ENCODE data around the gene VPS39. TPM values are rescaled to one million over a fixed set of nuclear protein-coding genes. Genes with fewer than 3 reads are reported as not detected.

VPS39 gene
- total and polyA plus RNA-seq, 9 of the 15 experiments (the other 6 are each of a cell fraction or from before 2014, with no cell fraction given): 3.2 to 37.3 (median 21.8) TPM

- Histone ChIP-seq H3K9me3 (replicated peaks; ENCODE audit: control insufficient read depth, insufficient read depth, low read depth, low read length) (no peaks in the 10 kb centered on the region), H4K20me1 (replicated peaks; ENCODE audit: control insufficient read depth, insufficient read depth, low read length) (no peaks in the 10 kb centered on the region), H3K9me1 (ENCODE audit: control insufficient read depth, insufficient read depth, low read length) (peaks cover 8% of the 10 kb centered on the region), H3K79me2 (ENCODE audit: control insufficient read depth, insufficient read depth, low read length) (no peaks in the 10 kb centered on the region), H3K36me3 (ENCODE audit: control insufficient read depth, insufficient read depth, low read length) (peaks cover 8% of the 10 kb centered on the region; the same call in 1 of the 3 replicates), H3K27me3 (ENCODE audit: control insufficient read depth in 2 of 2, insufficient read depth in 2 of 2, low read length in 2 of 2) (peaks cover 0 to 16% of the 10 kb centered on the region in 2 experiments; a peak in 3 of 5 replicates), H2AFZ (ENCODE audit: low read depth, low read length) (no peak overlapping the region), H3K9ac (ENCODE audit: insufficient read depth in 1 of 2, low read depth in 2 of 2, low read length in 2 of 2) (peak overlapping the region in 1 of 2 experiments; percentile 6; a peak in 1 of 4 replicates), H3K4me2 (ENCODE audit: insufficient read depth, low read length) (no peak overlapping the region), H3K4me1 (replicated peaks in 1 of 2; ENCODE audit: control insufficient read depth in 2 of 2, insufficient read depth in 2 of 2, low read length in 2 of 2) (peaks cover 17 to 31% of the 10 kb centered on the region in 2 experiments; a peak in 4 of 5 replicates), H3K27ac (ENCODE audit: extremely low read depth, low read depth, low read length) (no peak overlapping the region), H3K4me3 (no peak overlapping the region)
- WGBS (ENCODE audit: insufficient coverage, low coverage, missing lambda C conversion rate): 29% methylated on average over 12 of the region's 16 CpGs
- ATAC-seq (no peak), DNase-seq (ENCODE audit: extremely low read depth in 1 of 4, low spot score in 3 of 4) (no peak), FAIRE-seq (no peak)
- no peak for TF ChIP-seq KLF13 (tag; IDR thresholded peaks at IDR 0.05; ENCODE audit: borderline replicate concordance, low read depth)
- no peak for TF ChIP-seq ZNF12 (CRISPR knock-in tag; IDR thresholded peaks at IDR 0.05)
- no peak for TF ChIP-seq SIN3B (IDR thresholded peaks at IDR 0.05; ENCODE audit: low read depth)
- no peak for TF ChIP-seq PBX2 (CRISPR knock-in tag; IDR thresholded peaks at IDR 0.05; ENCODE audit: low read depth)
- no peak for TF ChIP-seq PBX2 (tag; conservative IDR thresholded peaks at IDR 0.05; ENCODE audit: low read depth)
- TF ChIP-seq HDAC3 (IDR thresholded peaks at IDR 0.05; ENCODE audit: borderline replicate concordance, partially characterized antibody): no peak
- TF ChIP-seq GTF2A2 (tag; IDR thresholded peaks at IDR 0.05): no peak
- no peak for TF ChIP-seq FIP1L1 (IDR thresholded peaks at IDR 0.05; ENCODE audit: low read depth, low read length, poor library complexity, severe bottlenecking)
- no peak for TF ChIP-seq BCOR (IDR thresholded peaks at IDR 0.05)
- no peak for TF ChIP-seq RBM17 (IDR thresholded peaks at IDR 0.05; ENCODE audit: borderline replicate concordance, low read depth, low read length)
- TF ChIP-seq ZNF133 (CRISPR knock-in tag; IDR thresholded peaks at IDR 0.05): no peak
- no peak for TF ChIP-seq L3MBTL2 (IDR thresholded peaks at IDR 0.05)
- no peak for TF ChIP-seq SAP30 (IDR thresholded peaks at IDR 0.05; ENCODE audit: borderline replicate concordance, insufficient read depth, low read depth, low read length, poor library complexity, severe bottlenecking)
- TF ChIP-seq TRIM28 (IDR thresholded peaks at IDR 0.05): no peak
- TF ChIP-seq MLX (CRISPR knock-in tag; conservative IDR thresholded peaks at IDR 0.05): no peak
- no peak for TF ChIP-seq E2F6 (IDR thresholded peaks at IDR 0.05; ENCODE audit: borderline replicate concordance in 1 of 2, extremely low read depth in 1 of 2, insufficient read depth in 1 of 2, insufficient read length in 1 of 2, low read depth in 1 of 2, low read length in 1 of 2, poor library complexity in 1 of 2, severe bottlenecking in 1 of 2)
- in situ Hi-C loops (cut with MboI): no loop called here
- intact Hi-C loops (cut with micrococcal nuclease): no loop called here
- BruUV-seq (replicated peaks): no TSS peak
- ChIA-PET CTCF (ENCODE audit: low intra/inter-chr PET ratio) (interaction anchor here (0.5 kb wide), 1 partner anchor 1627 kb away, joined by 4 read pairs; no protein-coding TSS in a partner anchor), POLR2A (interaction anchor here (0.6 to 1.9 kb wide), 4 partner anchors 10 to 116 kb away, joined by 3 to 7 read pairs (median 4); no protein-coding TSS in a partner anchor)
These were observed 53.7 kb downstream of the VPS39 start for GRCh38 chr15:42154212-42154941.

All from K562 (cell line).